SK-N-MC (cell line): ENCODE results near the gene CPN2.

Experiments
- DNase-seq: peaks from one replicate; pipeline ENCODE4 v3.0.0-alpha.2; 2011; ENCODE audit warnings: low read depth, low spot score
- H3K27ac ChIP-seq: fragments of 200-600 bp; sonication (generic); 2 replicates; pipeline ENCODE4 v1.5.1; 2016; ENCODE audit warnings: mixed run types
- H3K36me3 ChIP-seq: fragments of 200-600 bp; sonication (generic); 2 replicates; pipeline ENCODE4 v1.6.1; 2017; ENCODE audit warnings: antibody characterized with exemption, low read length, mixed read lengths; ENCODE audit not compliant: insufficient read depth
- H3K4me3 ChIP-seq: fragments of 200-600 bp; sonication (generic); 2 replicates; pipeline ENCODE4 v1.5.1; 2016
- H3K9ac ChIP-seq: fragments of 200-600 bp; sonication (generic); 2 replicates; pipeline ENCODE4 v1.8.0; 2017; ENCODE audit warnings: mixed run types, mixed read lengths; ENCODE audit not compliant: insufficient read length
- H3K9me3 ChIP-seq: fragments of 200-600 bp; sonication (generic); 2 replicates; pipeline ENCODE4 v1.6.1; 2017; ENCODE audit warnings: low read depth, mild to moderate bottlenecking, antibody characterized with exemption, low read length, moderate library complexity, mixed read lengths
- EZH2 ChIP-seq: fragments of 200-600 bp; sonication (generic); IDR thresholded peaks from one replicate; pipeline ENCODE4 v1.6.1; 2017; ENCODE audit warnings: antibody characterized with exemption
- FOXP2 ChIP-seq: optimal IDR thresholded peaks from 2 replicates; pipeline ENCODE3; 2011; ENCODE audit warnings: mild to moderate bottlenecking, moderate library complexity; ENCODE audit not compliant: insufficient read depth; ENCODE audit errors: extremely low read length, control extremely low read depth
- POLR2AphosphoS5 ChIP-seq: IDR thresholded peaks from 2 replicates; pipeline ENCODE4 v1.6.1; 2012; ENCODE audit warnings: mild to moderate bottlenecking, low read depth, low read length, borderline replicate concordance

CPN2 gene

GRCh38 chr3:194395212-194395611 lies 44.1 kb upstream of the CPN2 start:
- peak; percentile 76 for DNase-seq
- H3K27ac ChIP-seq = peak overlapping the region; percentile 70
- no peak overlapping the region for H3K9ac ChIP-seq

GRCh38 chr3:194392576-194392975 lies 41.4 kb upstream of the CPN2 start:
- TF ChIP-seq FOXP2 = no peak
- no peak for TF ChIP-seq EZH2
- no peak for TF ChIP-seq POLR2AphosphoS5
- no peaks in the 10 kb centered on the region for H3K9me3 ChIP-seq
- no peaks in the 10 kb centered on the region; the same call in 1 of the 2 replicates for H3K36me3 ChIP-seq
- H3K27ac ChIP-seq = no peak overlapping the region
- no peak for DNase-seq
- H3K4me3 ChIP-seq = no peak overlapping the region
- H3K9ac ChIP-seq = no peak overlapping the region

More at GRCh38 chr3:194395212-194395611, 44.1 kb upstream of the CPN2 start:
- H3K4me3 ChIP-seq = peak overlapping the region; percentile 68
- TF ChIP-seq EZH2 (no peak), FOXP2 (no peak), POLR2AphosphoS5 (no peak)
- no peaks in the 10 kb centered on the region; the same call in 1 of the 2 replicates for H3K36me3 ChIP-seq
- H3K9me3 ChIP-seq = no peaks in the 10 kb centered on the region

GRCh38 chr3:194390835-194391234 lies 39.7 kb upstream of the CPN2 start:
- DNase-seq = no peak
- H3K36me3 ChIP-seq = no peaks in the 10 kb centered on the region; the same call in 1 of the 2 replicates
- H3K9ac ChIP-seq = no peak overlapping the region
- TF ChIP-seq POLR2AphosphoS5 = no peak
- TF ChIP-seq EZH2 = no peak
- TF ChIP-seq FOXP2 = no peak
- no peak overlapping the region for H3K4me3 ChIP-seq
- H3K27ac ChIP-seq = no peak overlapping the region
- no peaks in the 10 kb centered on the region for H3K9me3 ChIP-seq

- TF ChIP-seq POLR2AphosphoS5 (no peak), EZH2 (no peak), FOXP2 (no peak)
- no peak overlapping the region for H3K9ac ChIP-seq
- no peak for DNase-seq
- H3K27ac ChIP-seq = no peak overlapping the region
- no peak overlapping the region for H3K4me3 ChIP-seq
- no peaks in the 10 kb centered on the region for H3K9me3 ChIP-seq
- H3K36me3 ChIP-seq = no peaks in the 10 kb centered on the region; the same call in 1 of the 2 replicates
Observed at GRCh38 chr3:194389269-194389668, 38.1 kb upstream of the CPN2 start.

- no peak overlapping the region for H3K27ac ChIP-seq
- no peak overlapping the region for H3K9ac ChIP-seq
- DNase-seq = no peak
- H3K9me3 ChIP-seq = no peaks in the 10 kb centered on the region
- H3K4me3 ChIP-seq = no peak overlapping the region
- no peaks in the 10 kb centered on the region; the same call in 1 of the 2 replicates for H3K36me3 ChIP-seq
- TF ChIP-seq FOXP2 (no peak), POLR2AphosphoS5 (no peak), EZH2 (no peak)
Observed at GRCh38 chr3:194387926-194388418, 36.8 kb upstream of the CPN2 start.

- Histone ChIP-seq H3K36me3 (no peaks in the 10 kb centered on the region; the same call in 1 of the 2 replicates), H3K9me3 (no peaks in the 10 kb centered on the region), H3K9ac (no peak overlapping the region), H3K4me3 (no peak overlapping the region), H3K27ac (no peak overlapping the region)
- TF ChIP-seq FOXP2 = no peak
- no peak for DNase-seq
Observed at GRCh38 chr3:194387276-194387675, 36.1 kb upstream of the CPN2 start.

- no peak for DNase-seq
- no peaks in the 10 kb centered on the region; the same call in 1 of the 2 replicates for H3K36me3 ChIP-seq
- no peak overlapping the region for H3K27ac ChIP-seq
- TF ChIP-seq POLR2AphosphoS5 (no peak), EZH2 (no peak), FOXP2 (no peak)
- H3K4me3 ChIP-seq = no peak overlapping the region
- H3K9ac ChIP-seq = no peak overlapping the region
- H3K9me3 ChIP-seq = no peaks in the 10 kb centered on the region
Observed at GRCh38 chr3:194386648-194387047, 35.5 kb upstream of the CPN2 start.

GRCh38 chr3:194386066-194386465 lies 34.9 kb upstream of the CPN2 start:
- TF ChIP-seq POLR2AphosphoS5 (no peak), FOXP2 (no peak), EZH2 (no peak)
- H3K27ac ChIP-seq = no peak overlapping the region
- no peaks in the 10 kb centered on the region; the same call in 1 of the 2 replicates for H3K36me3 ChIP-seq
- no peak overlapping the region for H3K4me3 ChIP-seq
- no peak for DNase-seq
- H3K9ac ChIP-seq = no peak overlapping the region
- H3K9me3 ChIP-seq = no peaks in the 10 kb centered on the region

- TF ChIP-seq FOXP2 (no peak), EZH2 (no peak), POLR2AphosphoS5 (no peak)
- Histone ChIP-seq H3K9ac (no peak overlapping the region), H3K4me3 (no peak overlapping the region), H3K36me3 (no peaks in the 10 kb centered on the region), H3K27ac (no peak overlapping the region), H3K9me3 (no peaks in the 10 kb centered on the region)
- no peak for DNase-seq
Observed at GRCh38 chr3:194384569-194385001, 33.5 kb upstream of the CPN2 start.
